Measurements from ENCODE around the gene MRPS33.
"Not testable (repeated sequence)": the region's sequence is repeated elsewhere in the genome, so short reads cannot be mapped to it uniquely, and the experiment has no call there.

Gene MRPS33

GRCh38 chr7:141014524-141015395 is at the start of gene MRPS33:
TSS of gene MRPS33 (minus strand) at chr7:141014952. CDS start at chr7:141010633, 4,319 bp downstream.
- DNase-seq (ENCODE audit: low read depth in 2 of 2), result peak; percentile 88 to 96

- DNase-seq (ENCODE audit: low read depth in 2 of 2), result no peak
These were observed 43.0 kb upstream of the MRPS33 start for GRCh38 chr7:141057788-141058187.

DNA sequence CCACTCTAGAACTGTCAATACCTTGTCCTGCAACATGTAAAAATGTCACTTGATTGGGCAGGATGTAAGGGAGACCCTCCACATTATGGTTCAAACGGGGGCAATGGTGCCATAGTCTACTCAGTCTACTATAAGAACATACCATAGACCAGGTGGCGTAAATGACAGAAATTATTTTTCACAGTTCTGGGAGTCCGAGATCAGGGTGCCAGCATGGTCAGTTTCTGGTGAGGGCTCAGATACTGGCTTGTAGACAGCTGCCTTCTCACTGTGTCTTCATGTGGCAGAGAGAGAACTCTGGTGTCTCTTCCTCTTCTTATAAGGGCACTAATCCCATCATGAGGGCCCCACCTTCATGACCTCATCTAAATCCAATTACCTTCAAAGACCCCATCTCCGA is 40.4 kb upstream of the MRPS33 start:
- no peak for DNase-seq (ENCODE audit: low read depth in 2 of 2)

- DNase-seq (ENCODE audit: low read depth in 2 of 2), result peak; percentile 32 to 37
These were observed 38.9 kb upstream of the MRPS33 start for GRCh38 chr7:141053626-141054025.

- DNase-seq (ENCODE audit: low read depth in 2 of 2), result no peak
These were observed 31.3 kb upstream of the MRPS33 start for GRCh38 chr7:141045842-141046620.

DNA sequence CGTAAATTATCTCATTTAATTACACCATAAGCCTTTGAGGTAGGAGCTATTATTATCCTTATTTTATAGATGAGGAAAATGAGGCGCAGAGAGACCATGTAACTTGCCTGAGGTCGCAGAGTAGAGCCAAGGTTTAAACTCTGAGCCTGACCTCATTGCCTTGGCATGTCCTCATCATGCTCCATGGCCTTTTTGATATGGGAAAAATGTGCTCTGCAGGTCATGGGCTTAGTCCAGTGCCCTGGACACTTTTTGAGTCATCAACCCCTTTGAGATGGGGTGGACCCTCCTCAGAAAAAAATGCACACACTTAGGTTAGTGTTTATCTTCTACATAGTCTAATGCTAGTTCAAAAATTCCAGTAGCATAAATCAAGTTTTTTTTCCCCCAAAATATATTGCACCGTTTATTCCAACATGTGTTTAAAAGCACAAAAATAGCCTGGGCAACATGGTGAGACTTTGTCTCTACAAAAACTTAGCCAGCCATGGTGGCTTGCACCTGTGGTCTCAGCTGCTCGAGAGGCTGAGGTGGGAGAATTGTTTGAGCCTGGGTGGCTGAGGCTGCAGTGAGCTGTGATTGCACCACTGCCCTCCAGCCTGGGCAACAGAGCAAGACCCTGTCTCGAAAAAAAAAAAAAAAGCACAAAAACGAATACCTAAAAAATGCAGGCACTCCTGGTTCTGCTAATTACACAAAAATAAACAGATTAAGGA is 30.5 kb upstream of the MRPS33 start:
- DNase-seq (ENCODE audit: low read depth in 2 of 2), result no peak

- no peak for DNase-seq (ENCODE audit: low read depth in 2 of 2)
These were observed 28.9 kb upstream of the MRPS33 start for GRCh38 chr7:141043616-141044015.

DNA sequence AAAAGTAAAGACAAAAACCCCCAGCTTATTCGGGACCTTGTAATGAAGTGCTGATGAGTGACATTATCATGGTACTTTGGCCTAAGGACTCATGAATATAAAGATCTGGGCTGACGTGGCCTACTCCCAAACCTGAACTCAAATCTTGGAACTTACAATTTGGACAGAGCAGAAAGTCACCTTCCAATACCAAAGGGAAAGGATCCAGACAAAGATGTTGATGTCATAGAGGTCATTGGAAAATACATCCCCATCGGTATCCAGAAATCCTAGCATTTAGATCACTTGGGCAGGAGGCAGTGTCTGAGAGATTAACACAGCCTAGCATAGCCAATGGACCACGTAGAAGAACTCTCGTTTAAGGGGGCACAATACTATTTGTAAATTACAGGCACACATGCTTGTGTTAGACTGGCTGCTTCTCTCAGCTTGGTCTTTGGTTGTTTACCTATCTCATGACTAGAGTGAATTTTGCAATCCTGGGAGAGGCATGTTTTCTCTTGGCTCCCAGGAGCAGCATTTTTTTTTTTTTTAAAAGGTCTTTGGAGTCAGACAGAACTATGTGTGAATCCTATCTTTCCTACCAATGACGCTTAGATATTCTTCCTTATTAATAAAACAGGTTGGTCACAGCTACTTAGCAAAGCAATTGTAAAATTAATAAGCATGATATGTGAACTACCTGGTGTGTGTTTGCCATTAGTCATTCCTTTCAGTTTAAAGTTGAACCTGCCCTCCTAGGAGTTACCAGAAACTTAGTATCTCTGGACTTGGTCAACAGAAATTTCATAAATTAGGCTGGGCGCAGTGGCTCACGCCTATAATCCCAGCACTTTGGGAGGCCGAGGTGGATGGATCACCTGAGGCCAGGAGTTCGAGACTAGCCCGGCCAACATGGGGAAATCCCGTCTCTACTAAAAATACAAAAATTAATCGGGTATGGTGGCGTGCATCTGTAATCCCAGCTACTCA is 27.8 kb upstream of the MRPS33 start:
- no peak for DNase-seq (ENCODE audit: low read depth in 2 of 2)

DNA sequence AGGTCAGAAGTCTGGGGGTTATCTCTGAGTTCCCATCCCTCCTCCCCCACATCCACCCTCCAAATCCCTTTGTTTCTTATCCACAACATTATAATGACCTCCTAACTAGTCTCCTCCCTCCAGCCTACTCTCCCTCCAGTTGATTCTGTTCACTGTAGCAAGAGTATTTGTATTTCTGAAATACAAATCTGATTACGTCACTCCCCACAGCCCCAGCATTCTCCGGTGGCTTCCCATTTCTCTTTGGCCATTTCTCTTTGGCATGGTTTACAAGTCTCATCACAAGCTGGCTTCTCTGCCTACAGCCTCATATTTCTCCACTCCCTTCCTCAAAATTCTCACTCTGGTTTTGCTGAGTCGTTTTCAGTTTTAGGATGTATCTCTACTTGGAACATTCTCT is 24.6 kb upstream of the MRPS33 start:
- DNase-seq (ENCODE audit: low read depth in 2 of 2), result no peak

GRCh38 chr7:141038100-141038499 is 23.3 kb upstream of the MRPS33 start:
- not testable (repeated sequence) for DNase-seq (ENCODE audit: low read depth in 2 of 2)

GRCh38 chr7:141032539-141033323 is 18.0 kb upstream of the MRPS33 start:
- DNase-seq (ENCODE audit: low read depth in 2 of 2), result not testable (repeated sequence)

DNA sequence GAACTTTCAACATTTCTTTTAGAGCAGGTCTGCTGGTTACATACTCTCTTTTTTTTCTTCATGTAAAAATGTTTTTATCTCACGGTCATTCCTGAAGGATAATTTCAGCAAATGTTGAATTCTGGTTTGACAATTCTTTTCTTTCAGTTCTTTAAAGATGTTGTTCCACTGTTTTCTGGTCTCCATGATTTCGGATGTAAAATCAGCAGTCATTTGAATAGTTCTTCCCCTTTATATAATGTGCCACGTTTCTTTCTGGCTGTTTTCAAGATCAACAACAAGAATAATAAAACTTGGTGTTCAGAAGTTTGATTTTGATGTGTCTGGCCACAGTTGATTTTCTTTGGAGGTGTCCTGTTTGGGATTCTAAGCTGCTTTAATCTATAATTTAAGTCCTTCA is 14.0 kb upstream of the MRPS33 start:
- no peak for DNase-seq (ENCODE audit: low read depth in 2 of 2)

DNA sequence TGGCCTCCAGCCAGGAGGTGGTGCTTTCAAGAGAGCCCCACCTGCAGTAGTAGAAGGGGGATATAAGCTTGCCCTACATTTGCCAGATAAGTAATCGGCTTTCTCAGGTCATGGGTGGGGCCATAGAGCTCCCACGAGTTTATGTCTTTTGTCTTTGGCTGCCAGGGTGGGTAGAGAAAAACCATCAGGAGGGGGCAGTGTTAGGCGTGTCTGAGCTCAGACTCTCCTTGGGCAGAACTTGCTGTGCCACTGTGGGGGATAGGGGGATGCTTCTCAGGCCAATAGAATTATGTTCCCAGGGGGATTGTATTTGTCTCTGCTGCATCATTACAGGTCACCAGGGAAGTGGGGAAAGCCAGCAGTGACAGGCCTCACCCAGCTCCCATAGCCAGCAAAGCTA is 12.3 kb upstream of the MRPS33 start:
- no peak for DNase-seq (ENCODE audit: low read depth in 2 of 2)

DNA sequence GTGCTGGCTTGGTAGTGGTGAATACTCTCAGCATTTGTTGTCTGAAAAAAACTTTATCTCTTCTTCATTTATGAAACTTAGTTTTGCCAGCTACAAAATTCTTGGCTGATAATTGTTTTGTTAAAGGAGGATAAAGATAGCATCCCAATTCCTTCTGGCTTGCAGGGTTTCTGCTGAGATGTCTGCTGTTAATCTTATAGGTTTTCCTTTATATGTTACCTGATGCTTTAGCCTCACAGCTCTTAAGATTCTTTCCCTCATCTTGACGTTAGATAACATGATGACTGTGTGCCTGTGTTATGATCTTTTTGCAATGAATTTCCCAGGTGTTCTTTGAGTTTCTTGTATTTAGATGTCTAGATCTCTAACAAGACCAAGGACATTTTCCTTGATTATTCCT is 9.9 kb upstream of the MRPS33 start:
- DNase-seq (ENCODE audit: low read depth in 2 of 2), result no peak

DNA sequence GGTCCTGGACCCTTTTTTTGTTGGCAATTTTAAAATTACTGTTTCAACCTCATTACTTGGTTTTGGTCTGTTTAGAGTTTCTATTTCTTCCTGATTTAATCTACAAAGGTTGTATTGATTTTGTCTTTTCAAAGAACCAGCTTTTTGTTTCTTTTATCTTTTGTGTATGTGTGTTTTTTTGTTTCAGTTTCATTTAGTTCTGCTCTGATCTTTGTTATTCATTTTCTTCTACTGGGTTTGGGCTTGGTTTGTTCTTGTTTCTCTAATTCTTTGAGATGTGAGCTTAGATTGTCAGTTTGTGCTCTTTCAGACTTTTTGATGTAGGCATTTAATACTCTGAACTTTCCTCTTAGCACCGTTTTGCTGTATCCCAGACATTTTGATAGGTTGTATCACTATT is 8.5 kb upstream of the MRPS33 start:
- no peak for DNase-seq (ENCODE audit: low read depth in 2 of 2)

GRCh38 chr7:141017555-141017954 is 2.8 kb upstream of the MRPS33 start:
- DNase-seq (ENCODE audit: low read depth in 2 of 2), result no peak

- no peak for DNase-seq (ENCODE audit: low read depth in 2 of 2)
These were observed 1.6 kb upstream of the MRPS33 start for GRCh38 chr7:141016349-141016748.

DNA sequence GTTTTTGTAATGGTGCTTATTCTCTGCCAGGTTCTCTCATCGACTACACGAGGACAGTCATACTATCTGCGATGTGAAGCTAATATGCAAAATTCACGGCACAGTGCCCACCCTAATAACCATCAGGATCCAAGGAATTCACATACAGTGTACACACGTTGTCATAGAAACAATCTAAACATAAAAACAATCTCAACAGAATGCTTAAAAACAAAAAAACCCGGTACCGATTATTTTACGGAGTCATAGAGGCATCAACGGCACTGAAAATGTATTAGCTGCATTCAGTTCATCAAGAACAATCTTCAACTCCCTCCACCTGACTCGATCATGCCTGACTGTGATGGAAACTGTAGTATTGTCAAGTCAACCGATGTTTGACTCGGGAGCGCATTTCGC is 628 bp downstream of the MRPS33 start:
- DNase-seq (ENCODE audit: low read depth in 2 of 2), result no peak

DNA sequence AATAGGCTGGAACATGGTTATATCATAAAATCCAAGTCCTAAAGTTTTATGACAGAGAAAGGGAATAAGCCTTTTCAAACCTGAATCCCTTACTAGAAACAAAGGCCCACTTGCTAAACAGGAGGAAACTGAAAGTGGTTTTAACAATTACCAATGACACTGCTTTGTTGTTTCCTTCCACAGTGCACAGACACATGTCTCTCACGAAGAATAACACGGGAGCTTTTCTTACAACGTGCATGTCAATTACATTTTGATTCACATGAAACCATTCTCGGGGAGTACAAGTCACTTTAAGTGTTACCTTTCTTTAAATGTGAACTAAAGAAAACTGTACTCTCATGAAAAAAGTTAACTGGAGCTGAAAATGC is 1.4 kb downstream of the MRPS33 start:
- DNase-seq (ENCODE audit: low read depth in 2 of 2), result no peak

DNA sequence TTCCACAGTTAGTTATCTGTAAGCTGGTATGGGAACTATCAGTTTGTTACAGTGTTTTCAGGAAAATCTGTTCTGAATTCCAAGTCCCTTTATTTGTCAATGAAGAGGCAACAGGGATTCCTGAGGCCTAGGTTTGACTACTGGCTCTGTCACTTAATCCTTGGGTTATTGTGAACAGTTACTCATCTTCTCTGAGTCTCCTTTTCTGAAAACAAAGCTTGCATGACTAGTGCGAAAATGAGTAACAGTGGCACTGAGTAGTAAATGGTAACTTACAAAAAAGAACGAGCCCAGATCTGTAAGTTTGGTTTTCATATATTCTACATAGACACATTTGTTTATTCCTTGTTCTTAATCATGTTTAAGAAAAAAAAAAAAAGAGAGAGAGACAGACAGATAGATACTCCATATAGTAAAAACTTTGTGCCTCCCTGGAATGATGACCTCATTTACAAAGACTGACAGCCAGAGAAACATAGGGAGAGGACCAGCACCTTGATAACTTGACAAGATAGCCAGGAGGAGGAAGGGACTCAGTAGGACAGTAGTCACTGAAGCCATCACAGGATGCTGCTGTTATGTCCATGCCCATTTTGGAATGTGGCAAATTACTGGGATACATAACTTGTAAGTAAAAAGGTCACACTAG is 1.9 kb downstream of the MRPS33 start:
- no peak for DNase-seq (ENCODE audit: low read depth in 2 of 2)
